ENCODE measurements around the gene BAIAP2.
"Not testable (repeated sequence)": the region's sequence is repeated elsewhere in the genome, so short reads cannot be mapped to it uniquely, and the experiment has no call there.

BAIAP2 gene

GRCh38 chr17:81073967-81074839, 39.3 kb downstream of the BAIAP2 start:
- DNase-seq = no peak

- DNase-seq = no peak
Measured at GRCh38 chr17:81074875-81075274, 39.9 kb downstream of the BAIAP2 start.

GRCh38 chr17:81075307-81075706, 40.4 kb downstream of the BAIAP2 start:
- DNase-seq = no peak

- no peak for DNase-seq
Measured at GRCh38 chr17:81076141-81076679, 41.3 kb downstream of the BAIAP2 start.

GRCh38 chr17:81078026-81078913, 43.3 kb downstream of the BAIAP2 start:
- DNase-seq = not testable (repeated sequence)

GRCh38 chr17:81080019-81080418, 45.1 kb downstream of the BAIAP2 start:
- DNase-seq = no peak

GRCh38 chr17:81081222-81082176, 46.5 kb downstream of the BAIAP2 start:
- no peak for DNase-seq

- no peak for DNase-seq
Measured at GRCh38 chr17:81082177-81083073, 47.5 kb downstream of the BAIAP2 start.

GRCh38 chr17:81083125-81083765, 48.3 kb downstream of the BAIAP2 start:
- DNase-seq = no peak

- DNase-seq = no peak
Measured at GRCh38 chr17:81084680-81085419, 49.9 kb downstream of the BAIAP2 start.

- DNase-seq = no peak
Measured at GRCh38 chr17:81085420-81085911, 50.5 kb downstream of the BAIAP2 start.

- DNase-seq = no peak
Measured at GRCh38 chr17:81086789-81087551, 52.0 kb downstream of the BAIAP2 start.

GRCh38 chr17:81090361-81091136, 55.6 kb downstream of the BAIAP2 start:
- DNase-seq = no peak

GRCh38 chr17:81091154-81091553, 56.2 kb downstream of the BAIAP2 start:
- DNase-seq = no peak

- no peak for DNase-seq
Measured at GRCh38 chr17:81091774-81092517, 57.0 kb downstream of the BAIAP2 start.

GRCh38 chr17:81092518-81093095, 57.7 kb downstream of the BAIAP2 start:
- DNase-seq = no peak

Measured in NCI-H2029 (cell line).